Activated CD8-positive, alpha-beta memory T cell treated with anti-CD3 and anti-CD28 coated beads for 48 hours (primary cell): Measurements from ENCODE around the gene INPP4B.

Experiments used
- DNase-seq, 3 experiments: peaks; one replicate each; pipeline ENCODE4 v3.0.0-alpha.2; 2020; ENCODE audit warnings: low read depth in 2 of 3, low spot score in 2 of 3

Gene INPP4B

GRCh38 chr4:142485452-142485851 is 360.6 kb downstream of the INPP4B start:
- DNase-seq, result no peak

DNA sequence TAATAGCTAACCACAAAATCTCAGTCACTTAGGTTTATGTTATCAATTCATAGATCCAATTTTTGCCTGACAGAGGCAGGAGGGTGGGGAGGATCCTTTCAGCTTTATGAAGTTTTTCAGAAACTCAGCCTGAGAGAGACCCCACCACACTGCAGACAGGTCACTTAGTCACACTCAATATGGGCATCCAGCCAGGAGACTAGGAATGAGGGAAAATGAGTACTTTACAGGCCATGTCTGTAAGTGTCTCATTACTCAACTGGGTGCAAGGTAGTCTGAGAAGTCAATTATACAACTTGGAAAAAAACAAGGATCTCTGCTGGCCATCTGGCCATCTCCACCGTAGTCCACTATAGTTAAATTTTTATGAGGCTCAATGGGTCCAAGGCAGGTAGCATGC is 365.9 kb downstream of the INPP4B start:
- no peak for DNase-seq

GRCh38 chr4:142475663-142476062 is 370.4 kb downstream of the INPP4B start:
- DNase-seq, result no peak

DNA sequence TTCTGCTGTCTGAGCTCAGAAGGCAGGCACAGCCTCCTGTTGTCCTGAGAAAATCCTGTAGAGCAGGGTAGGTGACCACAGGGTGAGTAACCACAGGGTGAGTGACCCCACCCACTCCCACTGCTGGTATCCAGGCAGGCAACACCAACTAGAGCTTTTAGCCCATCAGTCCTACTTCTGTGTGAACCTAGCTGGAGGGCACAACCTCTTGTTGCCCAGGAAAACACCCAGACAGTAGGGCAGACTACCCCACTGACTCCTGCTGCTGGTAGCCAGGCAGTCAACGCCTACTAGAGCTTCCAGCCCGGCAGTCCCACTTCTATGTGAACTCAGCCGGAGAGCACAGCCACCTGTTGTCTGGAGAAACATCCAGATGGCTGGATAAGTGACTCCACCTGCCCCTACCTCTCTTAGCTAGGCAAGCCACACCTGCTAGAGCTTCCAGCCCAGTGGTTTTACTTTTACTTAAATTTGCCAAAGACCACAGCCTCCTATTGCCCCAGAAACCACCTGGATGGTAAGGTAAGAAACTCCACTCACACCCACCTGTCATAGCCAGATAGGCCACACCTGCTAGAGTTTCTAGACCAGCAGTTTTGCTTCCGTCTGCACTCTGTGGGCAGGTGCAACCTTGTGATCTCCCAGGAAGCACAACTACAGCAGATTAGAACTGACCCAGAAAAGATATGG is 371.6 kb downstream of the INPP4B start:
- DNase-seq, result no peak

GRCh38 chr4:142473960-142474338 is 372.2 kb downstream of the INPP4B start:
- DNase-seq, result no peak

DNA sequence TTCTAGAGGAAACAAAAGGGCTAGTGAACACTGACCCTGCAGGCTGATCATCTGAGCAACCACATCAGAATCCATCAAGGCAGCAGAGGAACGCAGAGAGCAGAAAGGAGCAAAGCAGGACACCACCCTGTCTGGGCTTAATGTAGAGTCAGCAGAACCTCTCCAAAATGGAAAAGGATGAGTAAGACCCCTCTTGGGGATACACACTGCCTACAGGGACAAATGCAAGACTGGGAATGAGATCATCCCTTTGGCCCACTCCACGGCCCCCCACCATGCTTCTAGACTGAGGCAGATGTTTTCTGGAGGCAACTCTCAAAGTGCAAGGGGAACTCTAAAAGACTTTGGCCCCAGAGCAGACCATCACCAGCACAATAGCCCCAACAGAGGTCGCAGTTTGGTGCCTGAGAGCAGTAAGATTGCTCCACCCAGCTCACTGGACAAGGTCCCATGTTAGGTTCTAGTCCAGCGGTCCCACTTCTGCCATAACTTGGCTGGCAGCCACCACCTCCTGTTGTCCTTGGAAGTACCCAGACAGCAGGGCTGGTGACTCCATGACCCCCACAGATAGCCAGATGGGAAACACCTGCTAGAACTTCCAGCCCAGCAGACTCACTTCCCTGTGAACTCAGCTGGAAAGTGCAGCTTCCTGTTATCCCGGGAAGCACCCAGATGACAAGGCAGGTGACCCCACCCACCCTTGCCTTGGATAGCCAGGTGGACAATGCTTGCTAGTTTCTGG is 372.7 kb downstream of the INPP4B start:
- DNase-seq, result no peak

DNA sequence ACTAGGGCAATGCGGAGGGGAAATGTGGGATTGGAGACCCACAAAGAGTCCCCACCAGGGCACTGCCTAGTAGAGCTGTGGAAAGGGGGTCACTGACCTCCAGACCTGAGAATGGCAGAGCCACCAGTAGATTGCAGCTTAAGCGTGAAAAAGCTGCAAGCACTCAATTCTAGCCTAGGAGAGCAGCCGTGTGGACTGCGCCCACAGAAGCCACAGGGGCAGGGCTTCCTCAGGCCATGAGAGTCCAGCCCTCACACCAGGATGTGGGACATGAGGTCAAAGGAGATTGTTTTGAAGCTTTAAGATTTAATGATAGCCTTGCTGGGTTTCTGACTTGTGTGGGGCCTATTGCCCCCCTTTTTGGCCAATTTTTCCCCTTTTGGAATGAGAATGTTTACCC is 379.0 kb downstream of the INPP4B start:
- DNase-seq, result no peak

GRCh38 chr4:142465526-142465925 is 380.6 kb downstream of the INPP4B start:
- DNase-seq, result no peak

GRCh38 chr4:142463206-142463605 is 382.9 kb downstream of the INPP4B start:
- DNase-seq, result no peak

GRCh38 chr4:142452161-142452855 is 393.8 kb downstream of the INPP4B start:
- no peak for DNase-seq

DNA sequence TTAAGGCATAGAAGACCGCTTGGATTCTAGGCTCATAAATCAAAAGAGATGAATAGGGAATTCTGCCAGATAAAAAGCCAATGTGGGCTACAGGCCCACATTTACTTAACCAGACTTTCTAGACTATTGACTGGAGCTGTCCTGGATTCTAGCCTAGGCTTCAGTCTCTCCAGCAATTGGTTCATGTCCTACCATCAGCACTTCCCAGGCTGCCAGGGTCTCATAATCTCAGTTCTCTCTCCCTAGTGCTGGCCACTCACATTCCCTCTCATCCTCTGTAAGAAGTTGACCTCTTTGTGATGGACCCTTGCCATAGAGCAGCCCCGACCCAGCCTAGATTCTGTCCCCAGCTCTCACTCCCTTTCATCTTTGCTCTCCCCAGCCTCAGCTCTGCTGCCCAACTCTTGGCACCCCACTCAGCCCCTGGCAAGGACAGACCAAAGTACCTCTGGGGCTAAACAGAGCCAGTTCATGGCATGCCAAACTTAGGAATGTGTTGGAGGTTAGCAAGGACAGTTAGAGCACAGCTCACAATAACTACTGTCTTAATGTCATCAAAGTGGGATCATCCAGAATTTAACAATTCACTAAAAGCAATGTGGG is 396.2 kb downstream of the INPP4B start:
- DNase-seq, result no peak

GRCh38 chr4:142447009-142447408 is 399.1 kb downstream of the INPP4B start:
- DNase-seq, result no peak

DNA sequence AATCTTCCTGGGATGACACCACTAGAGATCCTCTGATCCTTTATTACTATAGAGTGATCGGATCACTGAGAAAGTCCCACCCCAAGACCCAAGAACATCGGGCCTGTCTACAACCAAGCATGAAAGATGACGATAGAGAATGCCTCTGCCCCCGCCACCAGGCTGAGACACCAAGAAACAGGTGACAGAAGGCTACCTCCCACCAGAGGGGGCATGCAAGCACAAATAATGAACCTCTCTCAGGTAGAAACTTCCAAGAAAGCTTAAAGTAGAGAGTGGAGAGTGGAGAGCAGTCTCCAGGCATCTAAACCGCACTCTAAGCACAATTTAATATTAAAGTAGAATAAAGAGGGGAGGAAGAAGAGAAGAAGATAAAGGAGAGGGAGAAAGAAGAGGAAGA is 402.6 kb downstream of the INPP4B start:
- DNase-seq, result no peak

DNA sequence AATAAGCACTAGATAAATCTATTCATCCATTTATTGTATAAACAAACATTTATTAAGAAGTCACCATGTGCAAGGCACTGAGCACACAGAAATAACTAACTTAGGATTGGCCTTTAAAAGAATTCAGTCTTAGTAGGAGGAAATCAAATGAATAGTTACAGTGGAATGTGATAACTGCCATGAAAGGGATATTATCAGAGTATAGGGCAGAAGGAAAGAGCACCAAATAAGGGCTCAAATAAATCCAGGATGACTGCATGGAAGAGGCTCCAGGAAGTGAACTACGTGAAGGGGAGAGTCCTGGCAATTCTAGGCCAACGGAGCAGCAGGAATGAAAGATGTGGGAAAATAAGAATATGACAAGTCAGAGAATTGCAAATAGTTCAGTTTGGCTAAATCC is 406.0 kb downstream of the INPP4B start:
- DNase-seq, result no peak

- DNase-seq, result no peak
These were observed 410.4 kb downstream of the INPP4B start for GRCh38 chr4:142435599-142436235.

- DNase-seq, result no peak
These were observed 411.4 kb downstream of the INPP4B start for GRCh38 chr4:142434519-142435224.

DNA sequence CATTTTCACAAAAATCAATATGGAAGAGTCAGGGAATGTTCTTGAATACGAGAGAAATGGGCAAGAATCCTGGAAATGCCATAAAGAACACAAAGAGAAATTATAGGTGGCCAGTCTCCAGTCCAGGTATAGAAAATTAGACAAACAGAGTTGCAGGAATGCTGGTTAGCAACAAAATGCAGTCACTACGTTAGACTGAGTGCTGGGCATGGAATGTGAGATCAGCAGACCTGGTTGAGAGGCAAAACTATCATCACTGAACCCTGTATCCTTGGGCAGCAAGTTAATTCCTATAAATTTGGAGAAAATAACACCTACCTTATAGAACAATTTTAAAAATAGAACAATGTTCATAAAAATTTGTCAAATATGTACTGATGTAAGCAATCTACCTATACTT is 417.4 kb downstream of the INPP4B start:
- DNase-seq, result no peak

DNA sequence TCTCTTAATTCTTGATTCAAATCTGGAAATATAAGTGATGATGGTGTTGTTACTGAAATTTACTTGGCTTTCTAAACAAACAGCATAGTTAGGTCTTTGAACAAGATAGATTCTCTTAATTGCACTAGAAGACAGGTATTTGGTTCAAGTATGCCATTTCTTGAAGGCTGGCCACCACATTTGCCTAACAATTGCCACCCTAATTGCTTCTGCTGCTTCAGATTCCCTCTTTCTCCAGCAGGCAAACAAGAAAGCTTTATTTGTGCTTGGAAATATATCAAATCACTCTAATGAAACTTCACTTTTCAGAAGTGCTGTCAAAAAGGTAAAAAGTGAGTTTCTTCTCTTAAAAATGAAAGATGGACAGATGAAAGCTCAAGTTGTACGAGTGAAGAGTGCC is 418.6 kb downstream of the INPP4B start:
- DNase-seq, result no peak

DNA sequence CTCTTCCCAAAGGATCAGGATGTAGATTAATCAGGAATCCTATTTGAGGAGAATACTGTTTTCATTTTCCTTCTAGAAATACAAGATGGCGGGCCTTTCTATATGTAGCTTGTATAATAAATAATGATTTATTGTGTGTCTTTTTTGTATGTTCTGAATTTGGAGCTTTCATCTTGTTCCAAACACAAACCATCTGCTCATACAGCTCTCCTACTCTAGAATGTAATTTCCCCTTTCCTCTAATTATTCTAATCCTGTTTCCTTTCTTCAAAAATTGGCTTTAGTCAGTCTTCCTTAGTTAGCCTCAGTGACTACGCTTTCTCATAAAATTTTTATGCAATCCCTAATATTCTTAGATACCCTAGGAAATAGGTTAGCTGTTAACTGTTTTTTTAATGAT is 422.2 kb downstream of the INPP4B start:
- DNase-seq, result no peak

DNA sequence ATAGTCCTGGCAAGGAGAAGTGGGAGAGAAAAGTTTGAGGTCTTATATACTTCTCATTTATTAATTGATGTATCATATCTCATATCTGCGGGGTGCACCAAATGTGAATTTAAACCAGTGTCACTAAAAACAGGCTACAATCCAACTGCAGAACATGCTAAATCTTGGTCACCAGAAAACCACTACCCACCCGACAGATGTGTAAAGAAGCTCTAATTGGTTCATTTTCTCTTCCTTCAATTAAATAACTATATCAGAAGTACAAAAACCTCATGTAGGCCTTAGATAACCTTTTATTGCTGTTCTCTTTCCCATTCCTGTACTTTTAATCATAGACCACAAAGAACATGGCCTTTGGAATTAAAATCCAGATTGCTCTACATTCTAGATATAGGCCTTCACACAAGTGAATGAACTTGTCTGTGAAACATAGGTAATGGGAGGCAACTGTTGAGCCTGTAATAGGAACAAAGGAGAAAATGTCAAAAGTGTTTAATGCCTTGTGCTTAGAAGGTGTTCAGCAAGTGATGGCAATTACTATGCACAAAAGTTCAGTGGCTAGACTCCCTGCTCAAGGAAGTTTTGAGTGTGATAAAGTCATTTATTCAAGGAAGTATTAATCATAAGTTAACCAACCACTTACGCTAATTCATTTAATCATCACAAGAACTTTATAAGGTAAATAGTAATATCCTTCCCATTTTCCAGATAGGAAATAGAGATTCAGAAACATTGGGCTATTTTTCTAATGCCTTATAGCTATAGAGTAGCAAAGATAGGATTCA is 425.6 kb downstream of the INPP4B start:
- DNase-seq, result no peak
